Heart right ventricle (tissue), 16 donors: Measurements from ENCODE around the gene TBCA. TPM values are rescaled to one million over a fixed set of nuclear protein-coding genes. Genes with fewer than 3 reads are reported as not detected.
"Not testable (repeated sequence)": the region's sequence is repeated elsewhere in the genome, so short reads cannot be mapped to it uniquely, and the experiment has no call there.

ENCODE experiments used
- ATAC-seq, 8 donors: fragments of 200-7000 bp; cut with Tn5 transposase; one replicate each; pipeline ENCODE4 v1.9.1; 2020; ENCODE audit warnings: mild to moderate bottlenecking in 8 of 8, moderate library complexity in 8 of 8, moderate number of reproducible peaks in 1 of 8
- DNase-seq, 2 donors: peaks; one replicate each; pipeline ENCODE4 v3.0.0-alpha.2; 2020
- H3K27ac ChIP-seq, 10 donors: fragments of 200-600 bp; sonication (generic) in 2 of 10; one replicate each; pipeline versions ENCODE4 v1.5.0 to v1.8.0; 2020 to 2022; ENCODE audit warnings: mild to moderate bottlenecking in 3 of 10
- H3K27me3 ChIP-seq, 7 donors: fragments of 200-600 bp; one replicate each; pipeline ENCODE4 v1.8.0; 2021 to 2022; ENCODE audit warnings: mild to moderate bottlenecking in 2 of 7
- H3K36me3 ChIP-seq, 9 donors: fragments of 200-600 bp; sonication (generic) in 1 of 9; one replicate each; pipeline versions ENCODE4 v1.5.0 to v1.8.0; 2020 to 2022; ENCODE audit warnings: mild to moderate bottlenecking in 2 of 9
- H3K4me1 ChIP-seq, 9 donors: fragments of 200-600 bp; sonication (generic) in 1 of 9; one replicate each; pipeline versions ENCODE4 v1.5.0 to v1.8.0; 2020 to 2022; ENCODE audit warnings: mild to moderate bottlenecking in 4 of 9
- H3K4me3 ChIP-seq, 10 donors: fragments of 200-600 bp; sonication (generic) in 2 of 10; one replicate each; pipeline versions ENCODE4 v1.5.0 to v1.8.0; 2020 to 2022; ENCODE audit warnings: mild to moderate bottlenecking in 7 of 10, moderate library complexity in 2 of 10
- H3K9me3 ChIP-seq, 11 donors: fragments of 200-600 bp in 10 of 11; sonication (generic) in 2 of 11; one replicate each; pipeline versions ENCODE4 v1.5.0 to v1.8.0; 2013 to 2022; ENCODE audit warnings: mild to moderate bottlenecking in 2 of 11, control low read depth in 1 of 11, moderate library complexity in 1 of 11
- WGBS, 2 donors: extraction: QIAGEN DNeasy Blood & Tissue Kit; methylation state at CpG; one replicate each; pipeline ENCODE4 v1.1.7; 2013; ENCODE audit warnings: inconsistent platforms in 1 of 2; 5-methylcytosine and 5-hydroxymethylcytosine counted together
- intact Hi-C, 10 donors: fragments of 100-400 bp; cut with DNase I; formaldehyde crosslinking; loops; one replicate each; pipeline versions ENCODE4 v1.11.1 to v1.14.2; 2022
- polyA plus RNA-seq, 2 donors: library from polyadenylated mRNA; stranded (reverse); fragments of 200-250 nt; gene quantifications; one replicate each; pipeline ENCODE4 v1.2.3, GENCODE V29; 2013
- total RNA-seq, 10 donors: library from RNA; stranded (reverse); fragmentation: NEBNext Ultra II Directional in 3 of 10; extraction: Animal tissue kit (Norgen Biotek cat#: 25700) in 3 of 10; gene quantifications; one replicate each; pipeline versions ENCODE4 v1.2.1 to v1.2.4, GENCODE V29; 2021 to 2023
- TF ChIP-seq, protein P1 (sequence below), 9 donors: fragments of 200-600 bp; sonication (generic) in 2 of 9; IDR thresholded peaks; one replicate each; pipeline versions ENCODE4 v1.5.0 to v1.8.0; 2021 to 2022; ENCODE audit warnings: antibody characterized with exemption in 9 of 9, mild to moderate bottlenecking in 5 of 9, moderate library complexity in 1 of 9
- donor health status: Arrhythmogenic right ventricular cardiomyopathy.
- donor health status: ischemic (EF 13 %, LVEDD 7.1; RV severe dilation, severe dysfunction).
- donor health status: healthy with polysubstance abuse.
- donor health status: DM: no; HTN: yes; CAD: no.
- donor health status: DM: no; HTN: no; CAD: no.
- donor health status: ischemic (EF 25% LVEDD 6.9; RV normal size, moderate dysfunction).
- donor health status: ischemic (EF 25% LVEDD 5.7; RV mildly dilated, moderate dysfunction).
- donor health status: healthy.
- donor health status: DM: yes; HTN: yes; CAD: no.
- donor health status: Ischemic cardiomyopathy.
- donor health status: ischemic (EF 35%, LVEDD 5.7; RV mildly dilated, moderate dysfunction).
- donor health status: nonischemic (EF 11% LVEDD 7.7; RV severe dilation, severe dysfunction).
- donor health status: DM: yes; HTN: yes; CAD: no.
- donor health status: PGD.
- donor health status: ischemic (EF 29% LVEDD 5.4; RV normal size, mild dysfunction).
- donor health status: nonischemic (EF 23%, LVEDD 6.1; RV moderate dilation, normal function).

TBCA gene
- total and polyA plus RNA-seq, 12 donors: 66.6 to 171 (median 147) TPM

DNA sequence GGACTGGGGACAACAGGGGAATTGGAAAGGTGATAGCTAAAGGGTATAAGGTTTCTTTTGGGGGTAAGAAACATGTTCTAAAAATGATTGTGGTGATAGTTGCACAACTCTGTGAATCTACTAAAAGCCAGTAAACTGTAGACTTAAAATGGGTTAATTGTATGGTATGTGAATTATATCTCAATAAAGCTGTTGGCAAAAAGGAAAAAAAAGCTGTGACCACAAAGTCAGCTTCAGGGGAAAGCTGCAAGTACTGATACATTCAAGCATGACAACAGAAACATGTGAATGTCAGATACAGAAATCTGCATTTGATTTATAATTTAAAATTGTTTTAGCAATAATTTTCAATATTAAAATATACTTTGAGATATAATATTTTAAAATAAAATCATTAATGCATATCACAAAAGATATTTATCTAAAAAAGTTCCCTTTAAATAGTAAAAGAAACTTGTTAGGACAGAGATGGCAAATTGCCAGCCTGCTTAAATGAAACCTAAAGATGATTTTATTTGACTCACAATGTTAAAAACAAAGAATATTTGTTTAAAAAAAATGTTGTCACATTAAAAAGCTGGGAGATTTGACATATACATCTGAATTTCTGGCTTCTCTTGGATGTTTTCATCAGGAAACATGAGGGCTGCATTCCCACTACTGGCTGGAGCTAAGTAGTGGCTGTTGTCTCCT lies 66.0 kb downstream of the TBCA start:
- Histone ChIP-seq H3K27me3 (no peaks in the 10 kb centered on the region), H3K4me3 (no peak overlapping the region), H3K4me1 (peaks cover 0 to 3% (median 0%) of the 10 kb centered on the region in 9 donors), H3K36me3 (peaks cover 0 to 33% (median 23%) of the 10 kb centered on the region in 9 donors), H3K9me3 (no peaks in the 10 kb centered on the region), H3K27ac (no peak overlapping the region)
- ATAC-seq (no peak), DNase-seq (no peak)
- TF ChIP-seq, protein P1, sequence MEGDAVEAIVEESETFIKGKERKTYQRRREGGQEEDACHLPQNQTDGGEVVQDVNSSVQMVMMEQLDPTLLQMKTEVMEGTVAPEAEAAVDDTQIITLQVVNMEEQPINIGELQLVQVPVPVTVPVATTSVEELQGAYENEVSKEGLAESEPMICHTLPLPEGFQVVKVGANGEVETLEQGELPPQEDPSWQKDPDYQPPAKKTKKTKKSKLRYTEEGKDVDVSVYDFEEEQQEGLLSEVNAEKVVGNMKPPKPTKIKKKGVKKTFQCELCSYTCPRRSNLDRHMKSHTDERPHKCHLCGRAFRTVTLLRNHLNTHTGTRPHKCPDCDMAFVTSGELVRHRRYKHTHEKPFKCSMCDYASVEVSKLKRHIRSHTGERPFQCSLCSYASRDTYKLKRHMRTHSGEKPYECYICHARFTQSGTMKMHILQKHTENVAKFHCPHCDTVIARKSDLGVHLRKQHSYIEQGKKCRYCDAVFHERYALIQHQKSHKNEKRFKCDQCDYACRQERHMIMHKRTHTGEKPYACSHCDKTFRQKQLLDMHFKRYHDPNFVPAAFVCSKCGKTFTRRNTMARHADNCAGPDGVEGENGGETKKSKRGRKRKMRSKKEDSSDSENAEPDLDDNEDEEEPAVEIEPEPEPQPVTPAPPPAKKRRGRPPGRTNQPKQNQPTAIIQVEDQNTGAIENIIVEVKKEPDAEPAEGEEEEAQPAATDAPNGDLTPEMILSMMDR (IDR thresholded peaks at IDR 0.05): no peak
- intact Hi-C loops: loop anchor here in 1 of 10 donors (5.0 kb wide), 1 partner anchor 62 kb away; no protein-coding TSS in a partner anchor

DNA sequence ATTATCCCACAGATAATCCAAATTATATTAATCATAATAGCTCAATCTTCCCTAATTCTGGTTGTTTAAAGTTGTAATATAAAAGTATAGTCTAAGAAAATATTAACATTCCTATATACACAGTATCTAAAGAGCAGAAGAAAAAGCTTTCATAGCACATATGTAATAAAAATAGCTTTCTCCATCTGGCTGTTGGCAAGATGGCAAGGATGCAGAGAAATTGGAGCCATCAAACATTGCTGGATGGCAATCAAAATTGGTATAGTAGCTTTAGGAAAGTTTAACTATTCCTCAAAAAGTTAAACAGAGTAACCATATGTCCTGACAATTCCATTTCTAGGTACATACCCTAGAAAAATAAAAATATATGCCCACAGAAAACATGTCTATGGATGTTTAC lies 66.8 kb downstream of the TBCA start:
- TF ChIP-seq, protein P1 (IDR thresholded peaks at IDR 0.05): no peak
- Histone ChIP-seq H3K27me3 (no peaks in the 10 kb centered on the region), H3K27ac (no peak overlapping the region), H3K36me3 (peaks cover 0 to 41% (median 23%) of the 10 kb centered on the region in 9 donors), H3K9me3 (no peaks in the 10 kb centered on the region), H3K4me1 (peaks cover 0 to 3% (median 0%) of the 10 kb centered on the region in 9 donors), H3K4me3 (no peak overlapping the region)
- no peak for ATAC-seq
- no peak for DNase-seq
- intact Hi-C loops: loop anchor here in 1 of 10 donors (5.0 kb wide), 1 partner anchor 63 kb away; no protein-coding TSS in a partner anchor

DNA sequence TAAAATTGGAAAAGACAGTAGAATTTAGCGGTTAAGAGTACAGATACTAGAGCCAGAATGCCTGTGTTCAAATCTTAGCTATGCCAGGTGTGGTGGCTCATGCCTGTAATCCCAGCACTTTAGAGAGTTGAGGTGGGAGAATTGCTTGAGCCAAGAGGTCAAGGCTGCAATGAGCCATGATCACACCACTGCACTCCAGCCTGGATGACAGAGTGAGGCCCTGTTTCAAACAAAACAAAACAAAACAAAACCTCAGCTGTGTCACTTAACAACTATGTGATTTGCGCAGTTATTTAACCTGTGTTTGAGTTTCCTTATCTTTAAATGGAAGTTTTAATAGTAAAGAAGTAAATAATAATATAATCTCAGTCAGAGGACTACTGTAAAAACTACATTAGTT lies 68.3 kb downstream of the TBCA start:
- peaks cover 0 to 57% (median 28%) of the 10 kb centered on the region in 9 donors for H3K36me3 ChIP-seq
- H3K27ac ChIP-seq: no peak overlapping the region
- 97% methylated on average over 2 of the region's 2 CpGs for WGBS, 2 donors
- TF ChIP-seq, protein P1 (IDR thresholded peaks at IDR 0.05): no peak
- intact Hi-C loops: loop anchor here in 1 of 10 donors (5.0 kb wide), 1 partner anchor 65 kb away; no protein-coding TSS in a partner anchor
- H3K27me3 ChIP-seq: no peaks in the 10 kb centered on the region
- no peaks in the 10 kb centered on the region for H3K9me3 ChIP-seq
- ATAC-seq (no peak), DNase-seq (no peak)
- H3K4me3 ChIP-seq: no peak overlapping the region
- H3K4me1 ChIP-seq: peaks cover 0 to 3% (median 0%) of the 10 kb centered on the region in 9 donors

DNA sequence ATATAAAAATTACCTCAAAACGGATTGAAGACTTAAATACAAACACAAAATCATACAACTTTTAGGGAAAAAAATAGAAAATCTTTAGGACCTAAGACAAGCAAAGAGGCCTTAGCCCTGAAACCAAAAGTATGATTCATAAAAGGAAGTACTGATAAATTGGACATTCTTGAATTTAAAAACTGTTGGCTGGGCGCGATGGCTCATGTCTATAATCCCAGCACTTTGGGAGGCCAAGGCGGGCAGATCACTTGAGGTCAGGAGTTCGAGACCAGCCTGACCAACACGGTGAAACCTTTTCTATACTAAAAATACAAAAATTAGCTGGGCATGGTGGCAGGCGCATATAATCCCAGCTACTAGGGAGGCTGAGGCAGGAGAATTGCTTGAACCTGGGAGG lies 76.6 kb downstream of the TBCA start:
- H3K4me1 ChIP-seq, H3K27ac ChIP-seq, H3K4me3 ChIP-seq, DNase-seq, intact Hi-C loops, ATAC-seq, H3K27me3 ChIP-seq: not testable (repeated sequence)
- Histone ChIP-seq H3K9me3 (peaks cover 0 to 16% (median 0%) of the 10 kb centered on the region in 11 donors), H3K36me3 (peaks cover 0 to 53% (median 10%) of the 10 kb centered on the region in 9 donors)
- WGBS, 2 donors: 78 to 94% methylated on average over 7 of the region's 7 CpGs

DNA sequence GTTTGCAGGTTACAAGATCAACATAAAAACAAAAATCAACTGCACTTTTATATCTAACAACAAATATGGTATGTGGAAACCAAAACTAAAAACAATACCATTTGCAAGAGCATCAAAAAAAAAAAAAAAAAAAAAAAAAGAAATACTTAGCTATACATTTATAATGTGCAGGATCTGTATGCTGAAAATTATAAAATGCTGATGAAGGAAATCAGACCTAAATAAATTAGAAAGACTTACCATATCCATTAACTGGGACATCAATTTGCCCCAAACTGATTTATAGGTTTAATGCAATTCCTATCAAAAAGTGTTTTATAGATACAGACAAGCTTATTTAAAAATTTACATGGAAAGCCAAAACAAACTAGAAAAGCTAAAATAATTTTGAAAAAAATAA lies 77.2 kb downstream of the TBCA start:
- peaks cover 0 to 46% (median 6%) of the 10 kb centered on the region in 9 donors for H3K36me3 ChIP-seq
- intact Hi-C loops: no loop called here
- H3K27me3 ChIP-seq: no peaks in the 10 kb centered on the region
- peaks cover 0 to 16% (median 0%) of the 10 kb centered on the region in 11 donors for H3K9me3 ChIP-seq
- H3K4me3 ChIP-seq: no peak overlapping the region
- DNase-seq: no peak
- TF ChIP-seq, protein P1 (IDR thresholded peaks at IDR 0.05): no peak
- H3K4me1 ChIP-seq: peaks cover 0 to 3% (median 0%) of the 10 kb centered on the region in 9 donors
- ATAC-seq: no peak
- no peak overlapping the region for H3K27ac ChIP-seq
